Measurements from ENCODE around the gene RPAP3. TPM values are rescaled to one million over a fixed set of nuclear protein-coding genes. Genes with fewer than 3 reads are reported as not detected.

RPAP3 gene
- total RNA-seq, 1 experiment from 2014 or later = 48.9 TPM

- no peaks in the 10 kb centered on the region for H4K20me1 ChIP-seq (ENCODE audit: control insufficient read depth, insufficient read depth, insufficient read length)
- H3K56ac ChIP-seq (ENCODE audit: insufficient read length, low read depth, low read length) = no peak overlapping the region
- no peak overlapping the region for H2BK20ac ChIP-seq (ENCODE audit: low read depth, low read length, poor library complexity, severe bottlenecking)
- no peak overlapping the region for H4K5ac ChIP-seq (ENCODE audit: insufficient read length, low read depth, low read length)
- H2BK15ac ChIP-seq (ENCODE audit: low read depth, low read length) = no peak overlapping the region
- Mint-ChIP-seq H3K4me3 (no peak overlapping the region), H3K27ac (peak overlapping the region in 1 of 3 experiments; percentile 64; a peak in 2 of 7 replicates), H3K9me3 (no peaks in the 10 kb centered on the region), H3K36me3 (ENCODE audit: insufficient read depth in 1 of 3, low read depth in 3 of 3) (peaks cover 0 to 9% (median 4%) of the 10 kb centered on the region in 3 experiments; a peak in 5 of 7 replicates), H3K27me3 (ENCODE audit: low read depth) (no peaks in the 10 kb centered on the region), H3K4me1 (peaks cover 17 to 18% of the 10 kb centered on the region in 2 experiments)
- no peak for TF ChIP-seq CTCF (conservative IDR thresholded peaks at IDR 0.05)
- no peak overlapping the region for H3K9ac ChIP-seq (ENCODE audit: extremely low read depth, insufficient read length, low read length)
- no peak overlapping the region for H3K14ac ChIP-seq (ENCODE audit: insufficient read depth, low read length)
- H3K79me2 ChIP-seq (ENCODE audit: insufficient read depth, low read length) = no peaks in the 10 kb centered on the region
- H2AK5ac ChIP-seq (ENCODE audit: insufficient read length, low read length) = no peak overlapping the region
- no peak overlapping the region for H3T11ph ChIP-seq (ENCODE audit: low read length)
- H3K27ac ChIP-seq (ENCODE audit: insufficient read length, low read depth, low read length) = no peak overlapping the region
- no peaks in the 10 kb centered on the region for H3K27me3 ChIP-seq (ENCODE audit: insufficient read depth, low read length)
- no peak overlapping the region for H3K23ac ChIP-seq (ENCODE audit: insufficient read length, low read depth, low read length)
- no peak for DNase-seq
- H3K18ac ChIP-seq (ENCODE audit: insufficient read length, low read depth, low read length) = no peak overlapping the region
- WGBS (ENCODE audit: extremely low coverage, insufficient read length, low lambda C conversion rate) = no CpG with 5 or more reads among the region's 4 CpGs
- no peak overlapping the region for H2BK5ac ChIP-seq (ENCODE audit: insufficient read length, low read length)
- H3K4me2 ChIP-seq (ENCODE audit: insufficient read depth, insufficient read length, low read length) = no peak overlapping the region
- no peaks in the 10 kb centered on the region for H3K23me2 ChIP-seq (ENCODE audit: insufficient read length, low read depth, low read length, poor library complexity, severe bottlenecking)
- H4K8ac ChIP-seq (replicated peaks; ENCODE audit: insufficient read length, low read depth, low read length) = no peak overlapping the region
- H4K91ac ChIP-seq (ENCODE audit: insufficient read length, low read depth, low read length) = no peak overlapping the region
- no peak overlapping the region for H2BK120ac ChIP-seq (ENCODE audit: low read depth, low read length, poor library complexity, severe bottlenecking)
- H3K4me1 ChIP-seq (ENCODE audit: insufficient read depth, low read length) = peaks cover 17% of the 10 kb centered on the region
- H2AFZ ChIP-seq (ENCODE audit: low read length) = no peak overlapping the region
- H2BK12ac ChIP-seq (ENCODE audit: insufficient read length, low read depth, low read length) = no peak overlapping the region
- no peak overlapping the region for H3K4ac ChIP-seq (ENCODE audit: low read depth, low read length)
- H3K79me1 ChIP-seq (ENCODE audit: insufficient read depth, low read depth, low read length, poor library complexity, severe bottlenecking) = no peaks in the 10 kb centered on the region
- H3K9me3 ChIP-seq (ENCODE audit: control insufficient read depth, low read depth, low read length) = no peaks in the 10 kb centered on the region
Observed at GRCh38 chr12:47752121-47752520, 46.3 kb upstream of the RPAP3 start.

Measured in H9 (cell line).